HepG2 (cell line): ENCODE measurements around the gene EPX. TPM values are rescaled to one million over a fixed set of nuclear protein-coding genes. Genes with fewer than 3 reads are reported as not detected.

Source experiments
- EEA1 ChIP-seq: sonication (generic); formaldehyde crosslinking; IDR thresholded peaks from 2 replicates; pipeline ENCODE4 v1.5.1; 2020; ENCODE audit warnings: mild to moderate bottlenecking, missing genetic modification reagents, borderline replicate concordance
- ELF1 ChIP-seq: sonication (generic); formaldehyde crosslinking; IDR thresholded peaks from 2 replicates; pipeline ENCODE4 v1.4.0; 2020; ENCODE audit warnings: missing genetic modification reagents
- FIP1L1 ChIP-seq: fragments of 200-400 bp; formaldehyde crosslinking; IDR thresholded peaks from 2 replicates; pipeline ENCODE4 v1.6.1; 2018; ENCODE audit warnings: low read depth, mild to moderate bottlenecking, low read length, moderate library complexity, borderline replicate concordance; ENCODE audit not compliant: insufficient read depth
- GABPA ChIP-seq, 2 experiments: IDR thresholded peaks; 2 replicates each; pipeline ENCODE4 v1.6.1; 2011 to 2016; ENCODE audit warnings: low read depth in 2 of 2, low read length in 1 of 2, missing biosample characterization in 1 of 2, missing genetic modification characterization in 1 of 2
- HCFC1 ChIP-seq: fragments of 150-350 bp; IDR thresholded peaks from 2 replicates; pipeline ENCODE4 v1.6.1; 2014; ENCODE audit warnings: low read depth, low read length
- KLF12 ChIP-seq: sonication (generic); formaldehyde crosslinking; IDR thresholded peaks from 2 replicates; pipeline ENCODE4 v1.4.0; 2020; ENCODE audit warnings: missing genetic modification reagents, borderline replicate concordance
- PAX8 ChIP-seq: sonication (generic); formaldehyde crosslinking; IDR thresholded peaks from 2 replicates; pipeline ENCODE4 v1.8.0; 2022; ENCODE audit warnings: mild to moderate bottlenecking, missing genetic modification reagents, borderline replicate concordance
- REXO4 ChIP-seq: sonication (generic); formaldehyde crosslinking; IDR thresholded peaks from 2 replicates; pipeline ENCODE4 v1.8.0; 2022; ENCODE audit warnings: missing genetic modification reagents, mild to moderate bottlenecking, borderline replicate concordance
- THYN1 ChIP-seq: sonication (generic); formaldehyde crosslinking; IDR thresholded peaks from 2 replicates; pipeline ENCODE4 v1.8.1; 2023; ENCODE audit warnings: low read depth, mild to moderate bottlenecking, moderate library complexity, missing genetic modification reagents, borderline replicate concordance
- U2AF1 ChIP-seq: fragments of 200-400 bp; formaldehyde crosslinking; optimal IDR thresholded peaks from 2 replicates; pipeline ENCODE3; 2017; ENCODE audit warnings: mild to moderate bottlenecking, low read depth, low read length
- ZFP90 ChIP-seq: sonication (generic); formaldehyde crosslinking; IDR thresholded peaks from 2 replicates; pipeline ENCODE4 v1.8.0; 2022; ENCODE audit warnings: missing genetic modification reagents, mild to moderate bottlenecking, inconsistent platforms, borderline replicate concordance
- ZNF18 ChIP-seq: sonication (generic); formaldehyde crosslinking; IDR thresholded peaks from 2 replicates; pipeline ENCODE4 v1.8.0; 2022; ENCODE audit warnings: mild to moderate bottlenecking, missing genetic modification reagents; ENCODE audit not compliant: insufficient replicate concordance
- ZNF331 ChIP-seq: sonication (generic); formaldehyde crosslinking; IDR thresholded peaks from 2 replicates; pipeline ENCODE4 v1.4.0; 2020; ENCODE audit warnings: missing genetic modification reagents
- ZNF546 ChIP-seq: sonication (generic); formaldehyde crosslinking; conservative IDR thresholded peaks from 2 replicates; pipeline ENCODE4 v1.8.1; 2023; ENCODE audit warnings: mild to moderate bottlenecking, missing genetic modification reagents
- ZNF776 ChIP-seq: sonication (generic); formaldehyde crosslinking; IDR thresholded peaks from 2 replicates; pipeline ENCODE4 v1.4.0; 2020; ENCODE audit warnings: mild to moderate bottlenecking, missing genetic modification reagents
- ZNF850 ChIP-seq: sonication (generic); formaldehyde crosslinking; conservative IDR thresholded peaks from 2 replicates; pipeline ENCODE4 v1.9.0; 2021; ENCODE audit warnings: mild to moderate bottlenecking, missing genetic modification reagents
- polyA plus RNA-seq, 8 experiments: library from polyadenylated mRNA; depleted of rRNA in 3 of 8; stranded (reverse) in 7 of 8; unstranded in 1 of 8; fragments of >200 nt; fragmentation: Illumina TruSeq in 4 of 8; extraction: Trizol in 4 of 8; gene quantifications; 2 replicates each; pipeline versions ENCODE4 v1.2.1 to v1.2.3, GENCODE V29; 2011 to 2016; ENCODE audit warnings: low read depth in 4 of 8, missing spikeins in 1 of 8, mixed read lengths in 1 of 8; ENCODE audit not compliant: insufficient read depth in 1 of 8
- total RNA-seq, 5 experiments: library from RNA; depleted of rRNA; stranded (reverse); fragments of >200 nt; fragmentation: Illumina TruSeq; extraction: Trizol; gene quantifications; 2 replicates each; pipeline ENCODE4 v1.2.3, GENCODE V29; 2016; ENCODE audit warnings: low read depth in 1 of 5
- TF ChIP-seq, protein P1 (sequence below): sonication (generic); formaldehyde crosslinking; IDR thresholded peaks from 2 replicates; pipeline ENCODE4 v1.4.0; 2020; ENCODE audit warnings: mild to moderate bottlenecking, missing genetic modification reagents, borderline replicate concordance
- TF ChIP-seq, protein P2 (sequence below): sonication (generic); formaldehyde crosslinking; IDR thresholded peaks from 2 replicates; pipeline ENCODE4 v1.5.0; 2020; ENCODE audit warnings: missing genetic modification reagents
- TF ChIP-seq, protein P3 (sequence below): sonication (generic); formaldehyde crosslinking; IDR thresholded peaks from 2 replicates; pipeline ENCODE4 v1.4.0; 2020; ENCODE audit warnings: mild to moderate bottlenecking, missing genetic modification reagents

The EPX gene
- total and polyA plus RNA-seq, 2 of the 13 experiments (the other 11 are each of a cell fraction or from before 2014, with no cell fraction given) = not detected

DNA sequence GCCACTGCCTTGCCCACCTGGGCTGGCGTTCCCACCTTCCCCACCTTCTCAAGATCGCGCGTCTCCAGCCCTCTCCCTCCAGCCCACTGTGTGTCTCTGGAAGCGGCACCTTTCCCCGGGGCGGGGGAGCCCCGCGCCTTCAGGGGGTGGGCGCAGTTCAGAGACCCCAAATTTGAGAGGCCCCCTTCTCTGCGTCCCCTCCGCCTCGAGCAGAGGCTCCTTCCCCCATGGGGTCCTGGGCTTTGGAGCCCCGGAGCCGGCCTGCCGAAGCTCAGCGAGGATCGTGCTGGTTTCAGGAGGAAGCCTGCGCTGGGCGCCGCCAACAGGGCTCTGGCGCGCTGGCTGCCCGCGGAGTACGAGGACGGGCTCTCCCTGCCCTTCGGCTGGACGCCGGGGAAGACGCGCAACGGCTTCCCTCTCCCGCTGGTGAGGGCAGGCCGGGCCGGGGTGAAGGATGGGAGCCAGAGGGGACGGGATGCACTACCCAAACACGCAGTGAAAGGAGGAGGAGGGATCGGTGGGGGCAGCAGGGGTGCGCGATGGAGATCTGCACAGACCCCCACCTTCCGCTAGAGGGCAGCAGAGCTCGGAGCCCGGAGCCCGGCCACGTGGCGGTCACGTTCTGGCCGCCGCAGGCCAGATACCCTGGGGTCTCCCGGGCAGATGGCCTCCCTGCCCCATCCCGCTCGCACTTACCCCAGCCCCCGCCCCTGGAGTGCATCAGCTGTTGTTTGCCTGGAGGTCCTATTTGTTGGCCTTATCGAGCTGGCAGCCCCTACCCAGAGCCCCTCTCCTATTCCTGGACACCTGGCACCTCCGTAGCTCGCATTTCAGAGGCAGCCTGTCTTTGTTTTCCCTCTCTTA lies 57.0 kb downstream of the EPX start (continued):
- TF ChIP-seq ZNF776 (CRISPR knock-in tag) (peak; percentile 75), ZNF331 (CRISPR knock-in tag) (peak; percentile 76), REXO4 (peak; percentile 78; the same call in 1 of the 2 replicates), PAX8 (no peak), GABPA (IDR thresholded peaks at IDR 0.05; ENCODE audit: low read depth, low read length) (no peak), GABPA (CRISPR knock-in tag; IDR thresholded peaks at IDR 0.05; ENCODE audit: low read depth) (no peak), ZFP90 (CRISPR knock-in tag) (peak; percentile 77; the same call in 1 of the 2 replicates), EEA1 (CRISPR knock-in tag) (peak; percentile 93), ZNF850 (CRISPR knock-in tag) (no peak), HCFC1 (no peak), ZNF546 (CRISPR knock-in tag) (0 out of 2 replicates have a peak, but pooled peaks have one; percentile 48), KLF12 (0 out of 2 replicates have a peak, but pooled peaks have one; percentile 27), THYN1 (CRISPR knock-in tag) (no peak), ZNF18 (CRISPR knock-in tag) (peak; percentile 70), ELF1 (CRISPR knock-in tag) (no peak), U2AF1 (peak; percentile 33), FIP1L1 (no peak)
- TF ChIP-seq, protein P1, sequence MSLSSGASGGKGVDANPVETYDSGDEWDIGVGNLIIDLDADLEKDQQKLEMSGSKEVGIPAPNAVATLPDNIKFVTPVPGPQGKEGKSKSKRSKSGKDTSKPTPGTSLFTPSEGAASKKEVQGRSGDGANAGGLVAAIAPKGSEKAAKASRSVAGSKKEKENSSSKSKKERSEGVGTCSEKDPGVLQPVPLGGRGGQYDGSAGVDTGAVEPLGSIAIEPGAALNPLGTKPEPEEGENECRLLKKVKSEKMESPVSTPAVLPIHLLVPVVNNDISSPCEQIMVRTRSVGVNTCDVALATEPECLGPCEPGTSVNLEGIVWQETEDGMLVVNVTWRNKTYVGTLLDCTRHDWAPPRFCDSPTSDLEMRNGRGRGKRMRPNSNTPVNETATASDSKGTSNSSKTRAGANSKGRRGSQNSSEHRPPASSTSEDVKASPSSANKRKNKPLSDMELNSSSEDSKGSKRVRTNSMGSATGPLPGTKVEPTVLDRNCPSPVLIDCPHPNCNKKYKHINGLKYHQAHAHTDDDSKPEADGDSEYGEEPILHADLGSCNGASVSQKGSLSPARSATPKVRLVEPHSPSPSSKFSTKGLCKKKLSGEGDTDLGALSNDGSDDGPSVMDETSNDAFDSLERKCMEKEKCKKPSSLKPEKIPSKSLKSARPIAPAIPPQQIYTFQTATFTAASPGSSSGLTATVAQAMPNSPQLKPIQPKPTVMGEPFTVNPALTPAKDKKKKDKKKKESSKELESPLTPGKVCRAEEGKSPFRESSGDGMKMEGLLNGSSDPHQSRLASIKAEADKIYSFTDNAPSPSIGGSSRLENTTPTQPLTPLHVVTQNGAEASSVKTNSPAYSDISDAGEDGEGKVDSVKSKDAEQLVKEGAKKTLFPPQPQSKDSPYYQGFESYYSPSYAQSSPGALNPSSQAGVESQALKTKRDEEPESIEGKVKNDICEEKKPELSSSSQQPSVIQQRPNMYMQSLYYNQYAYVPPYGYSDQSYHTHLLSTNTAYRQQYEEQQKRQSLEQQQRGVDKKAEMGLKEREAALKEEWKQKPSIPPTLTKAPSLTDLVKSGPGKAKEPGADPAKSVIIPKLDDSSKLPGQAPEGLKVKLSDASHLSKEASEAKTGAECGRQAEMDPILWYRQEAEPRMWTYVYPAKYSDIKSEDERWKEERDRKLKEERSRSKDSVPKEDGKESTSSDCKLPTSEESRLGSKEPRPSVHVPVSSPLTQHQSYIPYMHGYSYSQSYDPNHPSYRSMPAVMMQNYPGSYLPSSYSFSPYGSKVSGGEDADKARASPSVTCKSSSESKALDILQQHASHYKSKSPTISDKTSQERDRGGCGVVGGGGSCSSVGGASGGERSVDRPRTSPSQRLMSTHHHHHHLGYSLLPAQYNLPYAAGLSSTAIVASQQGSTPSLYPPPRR = no peak
- TF ChIP-seq, protein P2, sequence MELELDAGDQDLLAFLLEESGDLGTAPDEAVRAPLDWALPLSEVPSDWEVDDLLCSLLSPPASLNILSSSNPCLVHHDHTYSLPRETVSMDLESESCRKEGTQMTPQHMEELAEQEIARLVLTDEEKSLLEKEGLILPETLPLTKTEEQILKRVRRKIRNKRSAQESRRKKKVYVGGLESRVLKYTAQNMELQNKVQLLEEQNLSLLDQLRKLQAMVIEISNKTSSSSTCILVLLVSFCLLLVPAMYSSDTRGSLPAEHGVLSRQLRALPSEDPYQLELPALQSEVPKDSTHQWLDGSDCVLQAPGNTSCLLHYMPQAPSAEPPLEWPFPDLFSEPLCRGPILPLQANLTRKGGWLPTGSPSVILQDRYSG (CRISPR knock-in tag) = 0 out of 2 replicates have a peak, but pooled peaks have one; percentile 85
- TF ChIP-seq, protein P3, sequence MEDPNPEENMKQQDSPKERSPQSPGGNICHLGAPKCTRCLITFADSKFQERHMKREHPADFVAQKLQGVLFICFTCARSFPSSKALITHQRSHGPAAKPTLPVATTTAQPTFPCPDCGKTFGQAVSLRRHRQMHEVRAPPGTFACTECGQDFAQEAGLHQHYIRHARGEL = no peak
